ENCODE results near the gene BBS5.

Gene BBS5

DNA sequence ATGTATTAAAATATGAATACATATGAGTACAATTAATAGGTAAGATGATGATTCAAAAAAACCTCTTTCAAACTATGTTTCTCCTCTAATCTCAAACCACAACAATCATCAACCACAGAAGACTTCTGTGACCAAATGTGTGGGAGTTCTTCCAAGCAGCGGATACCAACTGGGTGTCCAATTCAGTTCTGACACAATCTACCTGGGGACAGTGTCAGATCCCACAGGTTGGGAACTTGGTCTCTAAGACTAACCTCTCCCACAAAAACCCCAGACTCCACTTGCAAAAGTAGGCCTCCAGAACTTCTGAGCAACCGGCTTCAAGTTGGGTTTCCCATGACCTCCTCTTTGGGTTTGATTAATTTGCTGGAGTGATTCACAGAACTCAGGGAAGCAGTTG, 67.5 kb downstream of the BBS5 start:
- DNase-seq (ENCODE audit: low read depth), result no peak

Measured in T-helper 22 cell (primary cell).